HL-60 (cell line): Measurements from ENCODE around the gene MYORG.

Experiments
- DNase-seq, 2 experiments: peaks; one replicate each; pipeline ENCODE4 v3.0.0-alpha.2; 2010 to 2020; ENCODE audit warnings: low read depth in 1 of 2, low spot score in 1 of 2
- H3K27ac ChIP-seq: fragments of 250-450 bp; sonication (Bioruptor Pico); replicated peaks from 2 replicates; pipeline ENCODE4 v1.5.1; 2020; ENCODE audit warnings: mild to moderate bottlenecking, moderate library complexity
- H3K27me3 ChIP-seq: fragments of 250-450 bp; sonication (Bioruptor Pico); 2 replicates; pipeline ENCODE4 v1.5.1; 2021; ENCODE audit warnings: mild to moderate bottlenecking, moderate library complexity; ENCODE audit not compliant: insufficient read depth, poor library complexity, severe bottlenecking
- H3K4me3 ChIP-seq: replicated peaks from 2 replicates; pipeline ENCODE4 v1.5.1; 2011; ENCODE audit warnings: mild to moderate bottlenecking, control low read depth, low read length; ENCODE audit not compliant: insufficient read depth
- CTCF ChIP-seq: IDR thresholded peaks from one replicate; pipeline ENCODE4 v1.5.1; 2011; ENCODE audit warnings: low read length, control low read depth, inconsistent platforms; ENCODE audit not compliant: insufficient read depth
- GABPA ChIP-seq: IDR thresholded peaks from 2 replicates; pipeline ENCODE4 v1.6.1; 2012; ENCODE audit warnings: low read depth
- POLR2AphosphoS5 ChIP-seq: IDR thresholded peaks from 2 replicates; pipeline ENCODE4 v1.6.1; 2012; ENCODE audit warnings: low read depth
- REST ChIP-seq: IDR thresholded peaks from 2 replicates; pipeline ENCODE4 v1.6.1; 2012; ENCODE audit warnings: low read depth; ENCODE audit not compliant: insufficient replicate concordance
- SPI1 ChIP-seq: IDR thresholded peaks from 2 replicates; pipeline ENCODE4 v1.6.1; 2012; ENCODE audit warnings: low read depth, mild to moderate bottlenecking, borderline replicate concordance

Gene MYORG

GRCh38 chr9:34373749-34374148 is 2.9 kb downstream of the MYORG start:
- Histone ChIP-seq H3K4me3 (no peak overlapping the region), H3K27ac (no peak overlapping the region), H3K27me3 (no peaks in the 10 kb centered on the region)
- DNase-seq: no peak
- TF ChIP-seq CTCF (no peak), POLR2AphosphoS5 (no peak), REST (no peak), SPI1 (no peak), GABPA (no peak)

- no peaks in the 10 kb centered on the region for H3K27me3 ChIP-seq
- TF ChIP-seq CTCF: no peak
- no peak for TF ChIP-seq SPI1
- no peak for TF ChIP-seq POLR2AphosphoS5
- TF ChIP-seq REST: no peak
- no peak for TF ChIP-seq GABPA
- H3K27ac ChIP-seq: no peak overlapping the region
- H3K4me3 ChIP-seq: no peak overlapping the region
- DNase-seq: no peak
These were observed 4.2 kb downstream of the MYORG start for GRCh38 chr9:34372467-34373011.

- Histone ChIP-seq H3K4me3 (no peak overlapping the region), H3K27me3 (no peaks in the 10 kb centered on the region), H3K27ac (no peak overlapping the region)
- DNase-seq: no peak
- TF ChIP-seq SPI1 (no peak), GABPA (no peak), CTCF (no peak)
These were observed 4.7 kb downstream of the MYORG start for GRCh38 chr9:34371886-34372466.
